GM12873 (cell line): Measurements from ENCODE around the gene ZFP36L2.

Source experiments
- TF ChIP-seq, protein P1 (sequence below): IDR thresholded peaks from 2 replicates; pipeline ENCODE4 v1.5.1; 2012; ENCODE audit warnings: low read depth, mild to moderate bottlenecking, moderate library complexity, low read length, control low read depth; ENCODE audit not compliant: insufficient read depth; ENCODE audit errors: missing control alignments

The ZFP36L2 gene

GRCh38 chr2:43226955-43227829 lies 786 bp upstream of the ZFP36L2 start:
- TF ChIP-seq, protein P1, sequence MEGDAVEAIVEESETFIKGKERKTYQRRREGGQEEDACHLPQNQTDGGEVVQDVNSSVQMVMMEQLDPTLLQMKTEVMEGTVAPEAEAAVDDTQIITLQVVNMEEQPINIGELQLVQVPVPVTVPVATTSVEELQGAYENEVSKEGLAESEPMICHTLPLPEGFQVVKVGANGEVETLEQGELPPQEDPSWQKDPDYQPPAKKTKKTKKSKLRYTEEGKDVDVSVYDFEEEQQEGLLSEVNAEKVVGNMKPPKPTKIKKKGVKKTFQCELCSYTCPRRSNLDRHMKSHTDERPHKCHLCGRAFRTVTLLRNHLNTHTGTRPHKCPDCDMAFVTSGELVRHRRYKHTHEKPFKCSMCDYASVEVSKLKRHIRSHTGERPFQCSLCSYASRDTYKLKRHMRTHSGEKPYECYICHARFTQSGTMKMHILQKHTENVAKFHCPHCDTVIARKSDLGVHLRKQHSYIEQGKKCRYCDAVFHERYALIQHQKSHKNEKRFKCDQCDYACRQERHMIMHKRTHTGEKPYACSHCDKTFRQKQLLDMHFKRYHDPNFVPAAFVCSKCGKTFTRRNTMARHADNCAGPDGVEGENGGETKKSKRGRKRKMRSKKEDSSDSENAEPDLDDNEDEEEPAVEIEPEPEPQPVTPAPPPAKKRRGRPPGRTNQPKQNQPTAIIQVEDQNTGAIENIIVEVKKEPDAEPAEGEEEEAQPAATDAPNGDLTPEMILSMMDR: no peak

DNA sequence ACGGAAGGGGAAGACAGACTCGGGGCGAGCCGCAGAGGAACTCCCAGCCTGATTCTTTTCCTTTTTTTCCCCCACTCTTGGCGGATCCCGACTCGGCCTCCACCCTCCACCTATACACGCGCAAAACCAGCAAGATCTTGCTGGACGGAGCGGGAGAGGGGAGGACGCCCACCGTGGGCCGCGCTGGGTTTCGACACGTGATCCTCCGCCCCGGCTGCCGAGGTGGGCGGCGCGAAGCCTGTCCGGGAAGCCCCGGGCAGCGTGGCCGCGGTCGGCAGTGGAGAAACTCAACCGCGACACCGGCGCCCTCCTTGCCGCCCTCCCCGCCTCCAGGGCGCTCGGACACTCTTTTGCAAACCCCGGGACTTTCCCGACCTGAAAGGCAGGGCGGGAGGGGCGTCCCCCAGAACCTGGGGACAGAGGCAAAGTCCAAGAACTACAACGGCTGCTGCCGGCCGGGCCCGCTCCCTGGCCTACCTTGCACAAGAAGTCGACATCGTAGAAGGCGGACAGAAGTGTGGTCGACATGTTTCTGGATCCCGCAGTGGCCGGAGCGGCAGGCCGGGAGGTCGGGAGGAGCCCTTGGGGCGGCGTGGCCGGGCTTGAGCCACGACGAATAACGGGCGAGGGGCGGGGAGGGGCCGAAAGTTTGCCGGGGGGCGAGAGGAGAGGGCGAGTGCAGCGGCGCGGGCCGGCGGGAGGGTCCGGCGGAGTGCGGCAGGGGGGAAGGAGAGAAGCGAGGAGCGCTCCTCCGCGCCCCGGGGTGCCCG lies 433 bp downstream of the ZFP36L2 start:
- TF ChIP-seq, protein P1: no peak

- TF ChIP-seq, protein P1: no peak
Observed at GRCh38 chr2:43225093-43225787, 1.2 kb downstream of the ZFP36L2 start.

DNA sequence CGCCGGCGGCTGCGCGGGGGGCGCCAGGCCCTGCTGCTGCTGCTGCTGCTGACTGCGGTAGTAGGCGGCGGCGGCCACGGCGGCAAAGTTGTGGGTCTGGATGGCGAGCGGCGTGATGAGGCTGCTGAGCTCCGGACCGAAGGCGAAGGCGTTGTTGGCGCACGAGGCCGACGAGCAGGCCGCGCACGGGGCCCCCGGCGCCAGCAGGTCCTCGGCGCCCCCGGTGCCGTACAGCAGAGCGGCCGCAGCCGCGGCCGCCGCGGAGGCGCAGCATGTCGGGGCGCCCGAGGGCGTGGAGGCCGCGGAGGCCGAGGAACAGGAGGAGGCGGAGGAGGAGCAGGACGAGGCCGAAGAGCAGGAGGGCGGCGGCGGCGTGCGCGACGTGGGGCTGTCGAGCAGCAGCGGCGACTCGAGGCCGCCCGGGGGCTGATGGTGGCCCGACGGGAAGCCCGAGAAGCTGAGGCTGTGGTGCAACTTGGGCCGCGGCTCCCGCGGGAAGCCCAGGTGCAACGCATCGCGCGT lies 1.8 kb downstream of the ZFP36L2 start:
- TF ChIP-seq, protein P1: no peak

DNA sequence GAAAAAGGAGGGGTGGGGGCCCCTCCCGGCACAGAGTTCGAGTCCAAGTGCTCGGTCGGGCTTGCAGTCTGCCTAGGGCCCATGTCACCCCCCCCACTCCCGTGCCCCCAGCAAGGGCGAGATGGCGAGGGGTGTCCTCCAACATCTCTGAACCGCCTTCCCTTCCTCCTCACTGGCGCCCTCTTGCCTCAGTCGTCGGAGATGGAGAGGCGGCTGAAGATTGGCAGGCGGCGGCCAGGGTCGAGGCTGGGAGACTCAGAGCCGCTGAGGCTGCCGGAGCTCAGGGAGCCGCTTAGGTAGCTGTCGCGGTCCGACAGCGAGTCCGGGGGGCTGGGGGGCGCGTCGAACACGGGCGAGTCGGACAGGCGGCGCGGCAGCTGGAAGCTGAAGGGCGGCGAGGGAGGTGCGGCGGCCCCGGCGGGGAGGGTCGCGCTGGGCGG lies 2.3 kb downstream of the ZFP36L2 start:
- TF ChIP-seq, protein P1: peak; percentile 64

GRCh38 chr2:43223521-43224001 lies 2.8 kb downstream of the ZFP36L2 start:
- TF ChIP-seq, protein P1: no peak
